HG02884 (cell line): ENCODE measurements around the gene TICRR.
"Not testable (repeated sequence)": the region's sequence is repeated elsewhere in the genome, so short reads cannot be mapped to it uniquely, and the experiment has no call there.

Experiments
- ATAC-seq: cut with Tn5 transposase; IDR thresholded peaks from one replicate; pipeline ENCODE4 v1.9.1; 2021; ENCODE audit warnings: mild to moderate bottlenecking, moderate library complexity; ENCODE audit not compliant: unreplicated experiment

Gene TICRR

GRCh38 chr15:89575146-89575655, at the start of gene TICRR:
TICRR (plus strand) TSS chr15:89575469; CDS start chr15:89575587, 118 bp downstream.
- ATAC-seq, result peak; percentile 90

- ATAC-seq, result no peak
These were observed 49.1 kb upstream of the TICRR start for GRCh38 chr15:89526181-89526580.

- ATAC-seq, result no peak
These were observed 48.4 kb upstream of the TICRR start for GRCh38 chr15:89526601-89527441.

- no peak for ATAC-seq
These were observed 46.4 kb upstream of the TICRR start for GRCh38 chr15:89528757-89529352.

- no peak for ATAC-seq
These were observed 44.3 kb upstream of the TICRR start for GRCh38 chr15:89530976-89531375.

- ATAC-seq, result no peak
These were observed 43.3 kb upstream of the TICRR start for GRCh38 chr15:89531796-89532537.

- ATAC-seq, result no peak
These were observed 41.3 kb upstream of the TICRR start for GRCh38 chr15:89533861-89534544.

GRCh38 chr15:89539027-89539426, 36.2 kb upstream of the TICRR start:
- no peak for ATAC-seq

- ATAC-seq, result no peak
These were observed 32.9 kb upstream of the TICRR start for GRCh38 chr15:89542369-89542768.

- ATAC-seq, result no peak
These were observed 31.9 kb upstream of the TICRR start for GRCh38 chr15:89543389-89543788.

- ATAC-seq, result not testable (repeated sequence)
These were observed 26.1 kb upstream of the TICRR start for GRCh38 chr15:89549138-89549537.

GRCh38 chr15:89550427-89550826, 24.8 kb upstream of the TICRR start:
- no peak for ATAC-seq

- no peak for ATAC-seq
These were observed 23.7 kb upstream of the TICRR start for GRCh38 chr15:89551550-89551949.

- no peak for ATAC-seq
These were observed 21.6 kb upstream of the TICRR start for GRCh38 chr15:89553632-89554031.

GRCh38 chr15:89554247-89554646, 21.0 kb upstream of the TICRR start:
- ATAC-seq, result no peak

- no peak for ATAC-seq
These were observed 19.5 kb upstream of the TICRR start for GRCh38 chr15:89555768-89556167.

- ATAC-seq, result no peak
These were observed 18.6 kb upstream of the TICRR start for GRCh38 chr15:89556413-89557262.

GRCh38 chr15:89559769-89560264, 15.5 kb upstream of the TICRR start:
- ATAC-seq, result no peak

- ATAC-seq, result no peak
These were observed 9.1 kb upstream of the TICRR start for GRCh38 chr15:89566181-89566580.
